CMK (cell line): ENCODE data around the gene MAGI2.
"Not testable (repeated sequence)": the region's sequence is repeated elsewhere in the genome, so short reads cannot be mapped to it uniquely, and the experiment has no call there.

Experiments
- DNase-seq: peaks from one replicate; pipeline ENCODE4 v3.0.0-alpha.2; 2010; ENCODE audit warnings: low read depth

Gene MAGI2

GRCh38 chr7:78635026-78635793, 818.3 kb downstream of the MAGI2 start:
- DNase-seq, result no peak

GRCh38 chr7:78634093-78634492, 819.4 kb downstream of the MAGI2 start:
- DNase-seq, result no peak

GRCh38 chr7:78620920-78621319, 832.5 kb downstream of the MAGI2 start:
- no peak for DNase-seq

- no peak for DNase-seq
Observed at GRCh38 chr7:78616539-78616938, 836.9 kb downstream of the MAGI2 start.

GRCh38 chr7:78609281-78609680, 844.2 kb downstream of the MAGI2 start:
- no peak for DNase-seq

GRCh38 chr7:78607099-78607498, 846.4 kb downstream of the MAGI2 start:
- DNase-seq, result no peak

GRCh38 chr7:78605119-78605518, 848.3 kb downstream of the MAGI2 start:
- no peak for DNase-seq

- no peak for DNase-seq
Observed at GRCh38 chr7:78601728-78602127, 851.7 kb downstream of the MAGI2 start.

- DNase-seq, result no peak
Observed at GRCh38 chr7:78594156-78594555, 859.3 kb downstream of the MAGI2 start.

GRCh38 chr7:78588393-78588792, 865.1 kb downstream of the MAGI2 start:
- no peak for DNase-seq

- DNase-seq, result no peak
Observed at GRCh38 chr7:78587443-78588044, 865.9 kb downstream of the MAGI2 start.

- no peak for DNase-seq
Observed at GRCh38 chr7:78585980-78586379, 867.5 kb downstream of the MAGI2 start.

GRCh38 chr7:78578686-78579085, 874.8 kb downstream of the MAGI2 start:
- no peak for DNase-seq

GRCh38 chr7:78577174-78577952, 876.1 kb downstream of the MAGI2 start:
- DNase-seq, result not testable (repeated sequence)

- no peak for DNase-seq
Observed at GRCh38 chr7:78576236-78576635, 877.2 kb downstream of the MAGI2 start.

GRCh38 chr7:78571292-78571691, 882.2 kb downstream of the MAGI2 start:
- no peak for DNase-seq

- no peak for DNase-seq
Observed at GRCh38 chr7:78568690-78569089, 884.8 kb downstream of the MAGI2 start.

- DNase-seq, result no peak
Observed at GRCh38 chr7:78567836-78568235, 885.6 kb downstream of the MAGI2 start.

- DNase-seq, result no peak
Observed at GRCh38 chr7:78565784-78566183, 887.7 kb downstream of the MAGI2 start.

- no peak for DNase-seq
Observed at GRCh38 chr7:78563191-78563590, 890.3 kb downstream of the MAGI2 start.

GRCh38 chr7:78562191-78562590, 891.3 kb downstream of the MAGI2 start:
- DNase-seq, result no peak

GRCh38 chr7:78558566-78558965, 894.9 kb downstream of the MAGI2 start:
- no peak for DNase-seq

- DNase-seq, result no peak
Observed at GRCh38 chr7:78543976-78544375, 909.5 kb downstream of the MAGI2 start.
